ENCODE data around the gene LEAP2.

DNA sequence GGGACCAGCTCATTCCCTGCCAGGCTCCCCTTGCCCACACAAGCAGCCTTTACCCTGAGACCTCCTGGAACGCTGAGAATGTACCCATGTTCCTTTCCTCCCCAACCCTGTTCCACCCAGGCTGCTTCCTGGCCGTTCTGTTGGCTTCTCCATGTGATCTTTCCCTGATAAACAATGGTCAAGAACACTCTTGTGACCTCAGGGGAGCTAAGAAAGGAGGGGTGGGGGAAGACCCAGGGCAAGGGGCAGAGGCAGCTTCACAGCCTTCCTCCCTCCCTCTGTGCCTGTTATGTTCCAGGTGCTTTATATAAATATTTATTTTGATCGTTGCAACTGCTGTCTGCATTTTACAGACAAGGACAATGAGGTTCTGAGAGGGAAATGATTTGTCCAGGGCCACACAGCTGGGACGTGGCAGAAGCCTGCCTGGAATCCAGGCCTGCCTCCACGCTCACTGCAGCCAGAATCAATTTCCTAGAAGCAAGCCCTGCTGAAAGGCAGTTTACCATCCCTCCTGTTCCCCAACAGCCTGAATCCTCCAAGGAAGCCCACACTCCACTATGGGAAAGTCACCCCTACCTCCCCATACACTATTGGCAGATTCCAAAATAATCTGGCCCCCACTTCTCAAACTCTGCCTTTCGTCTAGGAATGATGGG lies 46.9 kb upstream of the LEAP2 start:
- TF ChIP-seq, protein P1, sequence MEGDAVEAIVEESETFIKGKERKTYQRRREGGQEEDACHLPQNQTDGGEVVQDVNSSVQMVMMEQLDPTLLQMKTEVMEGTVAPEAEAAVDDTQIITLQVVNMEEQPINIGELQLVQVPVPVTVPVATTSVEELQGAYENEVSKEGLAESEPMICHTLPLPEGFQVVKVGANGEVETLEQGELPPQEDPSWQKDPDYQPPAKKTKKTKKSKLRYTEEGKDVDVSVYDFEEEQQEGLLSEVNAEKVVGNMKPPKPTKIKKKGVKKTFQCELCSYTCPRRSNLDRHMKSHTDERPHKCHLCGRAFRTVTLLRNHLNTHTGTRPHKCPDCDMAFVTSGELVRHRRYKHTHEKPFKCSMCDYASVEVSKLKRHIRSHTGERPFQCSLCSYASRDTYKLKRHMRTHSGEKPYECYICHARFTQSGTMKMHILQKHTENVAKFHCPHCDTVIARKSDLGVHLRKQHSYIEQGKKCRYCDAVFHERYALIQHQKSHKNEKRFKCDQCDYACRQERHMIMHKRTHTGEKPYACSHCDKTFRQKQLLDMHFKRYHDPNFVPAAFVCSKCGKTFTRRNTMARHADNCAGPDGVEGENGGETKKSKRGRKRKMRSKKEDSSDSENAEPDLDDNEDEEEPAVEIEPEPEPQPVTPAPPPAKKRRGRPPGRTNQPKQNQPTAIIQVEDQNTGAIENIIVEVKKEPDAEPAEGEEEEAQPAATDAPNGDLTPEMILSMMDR (IDR thresholded peaks at IDR 0.05) = no peak
- no peak for TF ChIP-seq EZH2 (IDR thresholded peaks at IDR 0.05; ENCODE audit: borderline replicate concordance, insufficient read depth, low read depth, low read length, poor library complexity, severe bottlenecking)
